ENCODE results near the gene ZNF768.

- TF ChIP-seq CTCF (IDR thresholded peaks at IDR 0.05) (peak in 2 of 3 donors; percentile 64 to 66), POLR2A (IDR thresholded peaks at IDR 0.05) (no peak), POLR2AphosphoS5 (IDR thresholded peaks at IDR 0.05) (peak in 1 of 3 donors; percentile 32)
Observed at GRCh38 chr16:30535777-30536190, 9.4 kb upstream of the ZNF768 start.

All from breast epithelium (tissue), 3 donors.